ENCODE measurements around the gene FERMT2.

DNA sequence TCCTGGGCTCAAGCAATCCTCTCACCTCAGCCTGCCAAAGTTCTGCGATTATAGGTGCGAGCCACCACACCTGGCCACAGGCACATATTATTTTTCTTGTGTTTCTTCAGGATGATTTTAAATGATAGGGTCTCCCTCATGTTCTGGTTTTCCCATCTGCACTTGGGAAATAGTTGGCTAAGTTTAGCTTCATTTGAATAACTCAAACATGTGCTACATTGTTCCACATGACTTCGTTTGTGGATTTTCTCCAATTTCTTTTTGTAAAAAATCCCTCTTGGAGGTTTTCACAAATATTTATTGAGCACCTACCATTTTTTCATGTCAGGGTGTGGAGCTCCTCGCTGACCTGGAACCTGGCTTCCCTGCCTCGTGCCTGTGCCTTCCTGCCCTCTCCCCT, 104.3 kb downstream of the FERMT2 start:
- TF ChIP-seq, protein P1, sequence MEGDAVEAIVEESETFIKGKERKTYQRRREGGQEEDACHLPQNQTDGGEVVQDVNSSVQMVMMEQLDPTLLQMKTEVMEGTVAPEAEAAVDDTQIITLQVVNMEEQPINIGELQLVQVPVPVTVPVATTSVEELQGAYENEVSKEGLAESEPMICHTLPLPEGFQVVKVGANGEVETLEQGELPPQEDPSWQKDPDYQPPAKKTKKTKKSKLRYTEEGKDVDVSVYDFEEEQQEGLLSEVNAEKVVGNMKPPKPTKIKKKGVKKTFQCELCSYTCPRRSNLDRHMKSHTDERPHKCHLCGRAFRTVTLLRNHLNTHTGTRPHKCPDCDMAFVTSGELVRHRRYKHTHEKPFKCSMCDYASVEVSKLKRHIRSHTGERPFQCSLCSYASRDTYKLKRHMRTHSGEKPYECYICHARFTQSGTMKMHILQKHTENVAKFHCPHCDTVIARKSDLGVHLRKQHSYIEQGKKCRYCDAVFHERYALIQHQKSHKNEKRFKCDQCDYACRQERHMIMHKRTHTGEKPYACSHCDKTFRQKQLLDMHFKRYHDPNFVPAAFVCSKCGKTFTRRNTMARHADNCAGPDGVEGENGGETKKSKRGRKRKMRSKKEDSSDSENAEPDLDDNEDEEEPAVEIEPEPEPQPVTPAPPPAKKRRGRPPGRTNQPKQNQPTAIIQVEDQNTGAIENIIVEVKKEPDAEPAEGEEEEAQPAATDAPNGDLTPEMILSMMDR (conservative IDR thresholded peaks at IDR 0.05; ENCODE audit: low read depth, low read length) = no peak
- TF ChIP-seq EZH2 (IDR thresholded peaks at IDR 0.05; ENCODE audit: low read length, unreplicated experiment) = no peak
